ENCODE results near the gene KLHDC7B. TPM values are rescaled to one million over a fixed set of nuclear protein-coding genes. Genes with fewer than 3 reads are reported as not detected.
A peak's percentile ranks its signal among the peaks of the same experiment; 100 is the strongest.

KLHDC7B gene
- total RNA-seq, 1 donor from 2014 or later, result 7.2 TPM

DNA sequence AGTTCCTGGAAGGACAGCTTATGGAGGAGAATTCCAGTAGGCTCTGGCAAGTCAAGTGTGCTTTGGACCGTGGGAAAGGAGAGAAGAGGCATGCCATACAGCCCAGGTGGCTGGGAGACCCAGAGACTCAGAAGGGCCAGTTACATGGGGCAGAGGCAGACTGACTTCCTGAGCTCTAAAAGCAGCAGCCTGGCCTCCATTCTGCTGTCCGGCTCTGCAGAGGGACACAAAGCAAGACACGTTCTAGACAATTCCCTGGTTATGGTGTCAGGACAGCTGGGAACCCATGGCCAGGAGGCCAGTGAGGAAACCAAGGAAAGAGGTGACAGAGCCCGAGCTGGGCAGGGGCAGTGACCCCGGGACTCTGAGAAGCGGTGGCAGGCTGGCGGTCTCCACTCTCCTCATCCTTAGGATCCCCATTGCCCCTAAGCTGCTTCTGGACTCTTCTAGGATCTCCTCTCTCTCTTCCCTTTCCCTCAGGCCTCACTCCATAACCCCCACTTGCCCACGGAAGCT, 29.8 kb downstream of the KLHDC7B start:
- DNase-seq (ENCODE audit: low spot score), result no peak
- Mint-ChIP-seq H3K4me1 (ENCODE audit: low read depth) (peaks cover 5% of the 10 kb centered on the region), H3K36me3 (ENCODE audit: low read depth) (peaks cover 16% of the 10 kb centered on the region)

DNA sequence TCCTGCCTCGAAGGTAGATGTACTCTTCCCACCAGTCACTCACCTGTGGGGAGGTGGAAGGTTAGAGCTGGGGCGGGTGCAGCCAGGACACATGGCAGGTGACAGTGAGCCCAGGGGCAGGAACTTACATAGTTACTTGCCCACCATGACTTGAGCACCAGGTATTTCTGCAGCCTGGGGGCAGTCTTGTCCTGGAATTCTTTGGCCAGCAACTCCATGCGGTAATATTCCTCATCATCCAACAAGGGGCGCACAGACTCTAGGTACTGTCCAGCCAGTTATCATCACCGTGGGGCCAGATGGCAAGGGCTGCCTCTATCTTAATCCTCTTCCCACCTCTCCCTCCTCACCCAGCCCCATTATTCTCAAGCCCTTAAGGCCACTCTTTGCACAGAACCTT, 30.4 kb downstream of the KLHDC7B start:
- peaks cover 5% of the 10 kb centered on the region for H3K4me1 Mint-ChIP-seq (ENCODE audit: low read depth)
- DNase-seq (ENCODE audit: low spot score), result no peak
- TF ChIP-seq, protein P1, sequence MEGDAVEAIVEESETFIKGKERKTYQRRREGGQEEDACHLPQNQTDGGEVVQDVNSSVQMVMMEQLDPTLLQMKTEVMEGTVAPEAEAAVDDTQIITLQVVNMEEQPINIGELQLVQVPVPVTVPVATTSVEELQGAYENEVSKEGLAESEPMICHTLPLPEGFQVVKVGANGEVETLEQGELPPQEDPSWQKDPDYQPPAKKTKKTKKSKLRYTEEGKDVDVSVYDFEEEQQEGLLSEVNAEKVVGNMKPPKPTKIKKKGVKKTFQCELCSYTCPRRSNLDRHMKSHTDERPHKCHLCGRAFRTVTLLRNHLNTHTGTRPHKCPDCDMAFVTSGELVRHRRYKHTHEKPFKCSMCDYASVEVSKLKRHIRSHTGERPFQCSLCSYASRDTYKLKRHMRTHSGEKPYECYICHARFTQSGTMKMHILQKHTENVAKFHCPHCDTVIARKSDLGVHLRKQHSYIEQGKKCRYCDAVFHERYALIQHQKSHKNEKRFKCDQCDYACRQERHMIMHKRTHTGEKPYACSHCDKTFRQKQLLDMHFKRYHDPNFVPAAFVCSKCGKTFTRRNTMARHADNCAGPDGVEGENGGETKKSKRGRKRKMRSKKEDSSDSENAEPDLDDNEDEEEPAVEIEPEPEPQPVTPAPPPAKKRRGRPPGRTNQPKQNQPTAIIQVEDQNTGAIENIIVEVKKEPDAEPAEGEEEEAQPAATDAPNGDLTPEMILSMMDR (IDR thresholded peaks at IDR 0.05), result peak; percentile 59
- no peak overlapping the region for H3K27ac Mint-ChIP-seq (ENCODE audit: unreplicated experiment)
- H3K36me3 Mint-ChIP-seq (ENCODE audit: low read depth), result peaks cover 14% of the 10 kb centered on the region
- no peaks in the 10 kb centered on the region for H3K9me3 Mint-ChIP-seq (ENCODE audit: low read depth)
- H3K4me3 Mint-ChIP-seq (ENCODE audit: unreplicated experiment), result no peak overlapping the region
- H3K27me3 Mint-ChIP-seq (ENCODE audit: low read depth), result no peaks in the 10 kb centered on the region

More for the DNA sequence above, 29.8 kb downstream of the KLHDC7B start:
- H3K4me3 Mint-ChIP-seq (ENCODE audit: unreplicated experiment), result no peak overlapping the region
- H3K9me3 Mint-ChIP-seq (ENCODE audit: low read depth), result no peaks in the 10 kb centered on the region
- no peak overlapping the region for H3K27ac Mint-ChIP-seq (ENCODE audit: unreplicated experiment)
- TF ChIP-seq, protein P1 (IDR thresholded peaks at IDR 0.05), result no peak
- no peaks in the 10 kb centered on the region for H3K27me3 Mint-ChIP-seq (ENCODE audit: low read depth)

DNA sequence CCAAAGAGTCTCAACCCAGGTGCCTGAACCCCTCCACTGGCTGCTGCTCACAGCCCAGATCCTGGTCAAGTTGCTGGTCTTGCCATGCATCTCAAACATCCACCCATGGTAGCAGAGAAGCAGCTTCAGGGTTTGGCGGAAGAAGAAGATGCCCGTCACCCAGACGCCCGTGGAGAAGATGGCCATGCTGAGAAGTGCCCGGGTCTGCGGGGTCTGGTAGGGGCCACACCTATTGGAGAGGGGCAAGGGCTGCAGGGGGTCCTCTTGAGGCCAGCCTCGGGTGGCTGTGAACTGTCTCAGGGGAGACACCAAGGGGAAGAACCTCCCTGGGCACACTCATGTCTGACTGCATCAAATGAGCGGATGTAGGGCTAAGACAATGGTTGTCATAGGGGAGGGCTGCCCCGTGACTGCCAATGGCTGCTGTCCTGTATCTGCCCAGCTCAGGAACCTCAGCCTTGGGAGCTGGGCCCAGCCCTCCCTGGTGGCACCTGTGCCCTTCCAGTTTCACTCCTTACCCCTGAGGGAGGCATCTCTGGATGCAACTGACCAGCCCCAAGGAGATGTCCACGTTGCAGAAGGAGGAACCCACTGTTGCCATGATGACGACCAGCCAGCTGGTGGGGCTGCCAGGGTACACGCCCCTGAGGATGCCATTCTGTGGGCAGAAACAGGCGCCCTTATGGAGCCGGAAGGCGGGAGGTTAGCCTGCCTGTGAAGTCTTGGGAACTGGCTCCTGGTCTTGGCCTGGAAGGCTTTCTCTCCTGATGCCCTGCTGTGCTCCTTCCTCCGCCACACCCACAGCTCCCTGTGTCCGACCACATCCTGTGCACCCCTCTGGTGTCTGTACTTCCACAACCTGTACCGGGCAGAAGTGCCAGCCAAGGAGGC, 31.4 kb downstream of the KLHDC7B start:
- no peak overlapping the region for H3K4me3 Mint-ChIP-seq (ENCODE audit: unreplicated experiment)
- DNase-seq (ENCODE audit: low spot score), result no peak
- no peaks in the 10 kb centered on the region for H3K27me3 Mint-ChIP-seq (ENCODE audit: low read depth)
- peaks cover 13% of the 10 kb centered on the region for H3K4me1 Mint-ChIP-seq (ENCODE audit: low read depth)
- H3K36me3 Mint-ChIP-seq (ENCODE audit: low read depth), result peaks cover 11% of the 10 kb centered on the region
- TF ChIP-seq, protein P1 (IDR thresholded peaks at IDR 0.05), result no peak
- H3K9me3 Mint-ChIP-seq (ENCODE audit: low read depth), result no peaks in the 10 kb centered on the region
- no peak overlapping the region for H3K27ac Mint-ChIP-seq (ENCODE audit: unreplicated experiment)

DNA sequence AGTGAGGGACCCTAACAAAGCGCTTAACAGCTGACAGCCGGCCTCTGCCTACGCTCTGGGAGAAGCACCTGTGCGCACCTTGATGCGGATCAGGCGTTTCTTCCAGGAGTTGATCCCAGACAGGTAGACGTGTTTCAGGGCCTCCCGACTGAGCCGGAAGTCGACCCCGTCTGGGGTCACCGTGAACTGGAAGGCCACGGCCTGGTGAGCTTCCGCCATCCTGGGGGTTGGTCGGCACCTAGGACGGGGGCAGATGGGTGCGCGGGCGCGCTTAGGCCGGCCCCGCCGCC, 31.9 kb downstream of the KLHDC7B start:
- TF ChIP-seq, protein P1 (IDR thresholded peaks at IDR 0.05), result no peak
- Mint-ChIP-seq H3K4me1 (ENCODE audit: low read depth) (peaks cover 13% of the 10 kb centered on the region), H3K9me3 (ENCODE audit: low read depth) (no peaks in the 10 kb centered on the region), H3K27ac (ENCODE audit: unreplicated experiment) (no peak overlapping the region), H3K36me3 (ENCODE audit: low read depth) (peaks cover 10% of the 10 kb centered on the region), H3K27me3 (ENCODE audit: low read depth) (no peaks in the 10 kb centered on the region), H3K4me3 (ENCODE audit: unreplicated experiment) (no peak overlapping the region)
- no peak for DNase-seq (ENCODE audit: low spot score)

DNA sequence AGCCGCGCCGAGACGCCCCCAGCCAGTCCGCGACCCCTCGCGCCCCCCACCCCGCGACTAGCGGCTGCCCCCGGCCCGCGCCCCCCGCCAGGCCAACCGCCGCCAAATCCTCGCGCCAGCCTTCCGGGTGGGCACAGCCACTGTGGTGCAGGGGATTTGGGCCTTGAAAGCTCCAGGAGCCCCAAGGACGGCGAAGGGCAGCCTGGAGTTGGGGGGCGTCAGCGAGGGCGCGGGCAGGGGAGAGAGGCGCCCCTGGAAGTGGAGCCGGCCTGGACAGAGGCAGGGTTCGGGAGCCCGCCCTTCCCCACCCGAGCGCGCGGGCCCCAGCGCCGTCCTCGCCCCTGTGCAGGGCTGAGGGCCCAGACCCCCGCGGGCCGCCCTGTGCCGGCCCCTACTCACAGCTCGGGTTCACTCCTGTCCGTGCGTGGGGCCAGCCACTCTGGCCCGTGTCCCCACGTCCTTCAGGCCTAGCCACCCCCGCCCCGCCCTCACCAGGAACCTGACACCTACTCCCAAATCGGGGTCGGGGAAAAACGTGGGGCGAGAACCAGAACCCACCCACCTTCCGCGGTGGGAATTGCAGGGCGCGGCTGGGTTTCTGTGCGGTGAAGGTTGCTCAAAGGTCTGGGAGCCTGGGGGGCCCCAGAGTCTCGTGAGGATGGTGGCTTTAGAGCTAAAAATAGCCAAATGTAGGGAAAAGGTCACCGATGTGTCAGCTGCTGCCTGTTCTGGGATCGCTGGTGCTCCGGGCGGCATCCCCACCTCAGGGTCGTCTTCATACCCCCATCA, 32.5 kb downstream of the KLHDC7B start, which contains the start of gene CPT1B:
CPT1B (minus strand) TSS at position 441 of the 789 bp plus-strand sequence. CDS start 512 bp downstream, outside the sequence.
- Mint-ChIP-seq H3K9me3 (ENCODE audit: low read depth) (no peaks in the 10 kb centered on the region), H3K27ac (ENCODE audit: unreplicated experiment) (no peak within 1 kb of the TSS), H3K4me1 (ENCODE audit: low read depth) (peaks cover 13% of the 10 kb centered on the region), H3K4me3 (ENCODE audit: unreplicated experiment) (no peak within 1 kb of the TSS), H3K27me3 (ENCODE audit: low read depth) (no peaks in the 10 kb centered on the region), H3K36me3 (ENCODE audit: low read depth) (peaks cover 9% of the 10 kb centered on the region)
- TF ChIP-seq, protein P1 (IDR thresholded peaks at IDR 0.05), result no peak
- DNase-seq (ENCODE audit: low spot score), result no peak

Measured in chondrocyte (in vitro differentiated cells).